Mesothelial cell of epicardium (in vitro differentiated cells): ENCODE results near the gene NUFIP1. TPM values are rescaled to one million over a fixed set of nuclear protein-coding genes. Genes with fewer than 3 reads are reported as not detected.

Source experiments
- DNase-seq, 2 experiments: peaks; one replicate each; pipeline ENCODE4 v3.0.0; 2021; ENCODE audit warnings: low spot score in 2 of 2; ENCODE audit not compliant: unreplicated experiment in 2 of 2
- H3K27ac Mint-ChIP-seq: 2 replicates; pipeline ENCODE4 v1.8.0; 2021; ENCODE audit warnings: mixed read lengths
- H3K27me3 Mint-ChIP-seq: 2 replicates; pipeline ENCODE4 v1.8.0; 2021; ENCODE audit warnings: low read depth, mixed read lengths
- H3K36me3 Mint-ChIP-seq: 2 replicates; pipeline ENCODE4 v1.8.0; 2021; ENCODE audit warnings: mixed read lengths
- H3K4me1 Mint-ChIP-seq: 2 replicates; pipeline ENCODE4 v1.8.0; 2021; ENCODE audit warnings: mixed read lengths
- H3K4me3 Mint-ChIP-seq: 2 replicates; pipeline ENCODE4 v1.8.0; 2021; ENCODE audit warnings: mild to moderate bottlenecking, moderate library complexity, mixed read lengths
- H3K9me3 Mint-ChIP-seq: 2 replicates; pipeline ENCODE4 v1.8.0; 2021; ENCODE audit warnings: mixed read lengths
- total RNA-seq: library from RNA; stranded (reverse); gene quantifications from 3 replicates; pipeline ENCODE4 v1.2.1, GENCODE V29; 2021
- TF ChIP-seq, protein P1 (sequence below): fragments of 200-600 bp; sonication (generic); IDR thresholded peaks from one replicate; pipeline ENCODE4 v1.5.0; 2021; ENCODE audit warnings: antibody characterized with exemption; ENCODE audit not compliant: unreplicated experiment

Gene NUFIP1
- total RNA-seq, 1 donor from 2014 or later, result 9.9 TPM

GRCh38 chr13:44932171-44932849, 57.0 kb downstream of the NUFIP1 start:
- Mint-ChIP-seq H3K27me3 (no peaks in the 10 kb centered on the region), H3K27ac (peak overlapping the region; percentile 10), H3K4me1 (peaks cover 22% of the 10 kb centered on the region), H3K36me3 (peaks cover 5% of the 10 kb centered on the region), H3K9me3 (peaks cover 6% of the 10 kb centered on the region), H3K4me3 (no peak overlapping the region)
- DNase-seq, result no peak
- TF ChIP-seq, protein P1, sequence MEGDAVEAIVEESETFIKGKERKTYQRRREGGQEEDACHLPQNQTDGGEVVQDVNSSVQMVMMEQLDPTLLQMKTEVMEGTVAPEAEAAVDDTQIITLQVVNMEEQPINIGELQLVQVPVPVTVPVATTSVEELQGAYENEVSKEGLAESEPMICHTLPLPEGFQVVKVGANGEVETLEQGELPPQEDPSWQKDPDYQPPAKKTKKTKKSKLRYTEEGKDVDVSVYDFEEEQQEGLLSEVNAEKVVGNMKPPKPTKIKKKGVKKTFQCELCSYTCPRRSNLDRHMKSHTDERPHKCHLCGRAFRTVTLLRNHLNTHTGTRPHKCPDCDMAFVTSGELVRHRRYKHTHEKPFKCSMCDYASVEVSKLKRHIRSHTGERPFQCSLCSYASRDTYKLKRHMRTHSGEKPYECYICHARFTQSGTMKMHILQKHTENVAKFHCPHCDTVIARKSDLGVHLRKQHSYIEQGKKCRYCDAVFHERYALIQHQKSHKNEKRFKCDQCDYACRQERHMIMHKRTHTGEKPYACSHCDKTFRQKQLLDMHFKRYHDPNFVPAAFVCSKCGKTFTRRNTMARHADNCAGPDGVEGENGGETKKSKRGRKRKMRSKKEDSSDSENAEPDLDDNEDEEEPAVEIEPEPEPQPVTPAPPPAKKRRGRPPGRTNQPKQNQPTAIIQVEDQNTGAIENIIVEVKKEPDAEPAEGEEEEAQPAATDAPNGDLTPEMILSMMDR, result no peak

DNA sequence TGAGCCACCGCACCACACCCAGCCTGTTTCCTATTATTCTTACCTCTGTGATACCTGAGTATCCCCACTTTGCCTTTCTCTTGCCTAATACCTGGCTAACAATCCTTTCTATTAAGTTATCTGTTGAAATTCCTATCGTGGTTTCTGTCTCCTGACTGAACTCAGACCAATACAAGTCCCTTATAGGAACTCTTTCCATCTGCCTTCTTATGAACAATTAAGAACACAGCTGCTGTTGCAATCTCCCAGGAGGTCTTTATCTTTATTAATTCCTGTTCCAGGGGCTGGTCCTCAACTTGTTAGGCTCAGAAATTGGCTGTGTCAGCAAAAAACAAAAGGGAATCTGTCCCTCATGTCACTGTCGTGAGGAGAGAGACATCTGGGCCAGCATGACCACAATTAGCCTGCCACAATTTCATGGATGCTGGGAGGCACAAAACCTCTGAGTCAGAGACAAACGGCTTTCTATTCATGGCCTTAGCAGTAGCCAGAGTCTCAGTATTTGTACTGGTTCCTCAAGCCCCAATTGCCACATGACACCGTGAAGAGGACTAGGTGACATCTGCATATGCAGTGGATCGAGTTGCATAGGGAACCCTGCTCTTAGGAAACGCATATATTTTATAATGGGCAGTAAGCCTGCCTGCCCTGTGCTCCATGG, 58.2 kb downstream of the NUFIP1 start:
- Mint-ChIP-seq H3K9me3 (no peaks in the 10 kb centered on the region), H3K36me3 (no peaks in the 10 kb centered on the region), H3K4me1 (peaks cover 22% of the 10 kb centered on the region), H3K4me3 (no peak overlapping the region), H3K27me3 (no peaks in the 10 kb centered on the region), H3K27ac (no peak overlapping the region)
- DNase-seq, result no peak
- TF ChIP-seq, protein P1, result no peak

- TF ChIP-seq, protein P1, result no peak
- H3K4me3 Mint-ChIP-seq, result no peak overlapping the region
Measured at GRCh38 chr13:44930280-44930679, 59.0 kb downstream of the NUFIP1 start.

GRCh38 chr13:44929692-44930091, 59.6 kb downstream of the NUFIP1 start:
- TF ChIP-seq, protein P1, result no peak
- Mint-ChIP-seq H3K4me3 (no peak overlapping the region), H3K27ac (no peak overlapping the region), H3K27me3 (peaks cover 9% of the 10 kb centered on the region), H3K4me1 (peaks cover 13% of the 10 kb centered on the region), H3K9me3 (no peaks in the 10 kb centered on the region), H3K36me3 (no peaks in the 10 kb centered on the region)
- DNase-seq, result no peak

More at GRCh38 chr13:44930280-44930679, 59.0 kb downstream of the NUFIP1 start:
- peaks cover 3% of the 10 kb centered on the region for H3K27me3 Mint-ChIP-seq
- no peak for DNase-seq
- peaks cover 19% of the 10 kb centered on the region for H3K4me1 Mint-ChIP-seq
- H3K27ac Mint-ChIP-seq, result no peak overlapping the region
- no peaks in the 10 kb centered on the region for H3K36me3 Mint-ChIP-seq
- no peaks in the 10 kb centered on the region for H3K9me3 Mint-ChIP-seq

GRCh38 chr13:44927968-44928367, 61.3 kb downstream of the NUFIP1 start:
- Mint-ChIP-seq H3K27me3 (peaks cover 14% of the 10 kb centered on the region), H3K4me3 (no peak overlapping the region), H3K36me3 (no peaks in the 10 kb centered on the region), H3K9me3 (no peaks in the 10 kb centered on the region), H3K4me1 (peaks cover 9% of the 10 kb centered on the region), H3K27ac (no peak overlapping the region)
- DNase-seq, result no peak
- TF ChIP-seq, protein P1, result no peak
